Measurements from ENCODE around the gene ZNRF3.

- no peak for TF ChIP-seq CTCF (IDR thresholded peaks at IDR 0.05)
- TF ChIP-seq POLR2A (IDR thresholded peaks at IDR 0.05): no peak
These were observed 20.4 kb downstream of the ZNRF3 start for GRCh38 chr22:28903729-28904128.

Data from uterus (tissue), 2 donors.